ENCODE results near the gene SUB1. TPM values are rescaled to one million over a fixed set of nuclear protein-coding genes. Genes with fewer than 3 reads are reported as not detected.
A peak's percentile ranks its signal among the peaks of the same experiment; 100 is the strongest.

Gene SUB1
- polyA plus RNA-seq, 4 donors: 346 to 403 (median 388) TPM

- DNase-seq (ENCODE audit: low read depth in 4 of 4, low spot score in 3 of 4): no peak
These were observed 53.0 kb downstream of the SUB1 start for GRCh38 chr5:32638309-32638708.

GRCh38 chr5:32639943-32640342 lies 54.6 kb downstream of the SUB1 start:
- no peak for DNase-seq (ENCODE audit: low read depth in 4 of 4, low spot score in 3 of 4)

DNA sequence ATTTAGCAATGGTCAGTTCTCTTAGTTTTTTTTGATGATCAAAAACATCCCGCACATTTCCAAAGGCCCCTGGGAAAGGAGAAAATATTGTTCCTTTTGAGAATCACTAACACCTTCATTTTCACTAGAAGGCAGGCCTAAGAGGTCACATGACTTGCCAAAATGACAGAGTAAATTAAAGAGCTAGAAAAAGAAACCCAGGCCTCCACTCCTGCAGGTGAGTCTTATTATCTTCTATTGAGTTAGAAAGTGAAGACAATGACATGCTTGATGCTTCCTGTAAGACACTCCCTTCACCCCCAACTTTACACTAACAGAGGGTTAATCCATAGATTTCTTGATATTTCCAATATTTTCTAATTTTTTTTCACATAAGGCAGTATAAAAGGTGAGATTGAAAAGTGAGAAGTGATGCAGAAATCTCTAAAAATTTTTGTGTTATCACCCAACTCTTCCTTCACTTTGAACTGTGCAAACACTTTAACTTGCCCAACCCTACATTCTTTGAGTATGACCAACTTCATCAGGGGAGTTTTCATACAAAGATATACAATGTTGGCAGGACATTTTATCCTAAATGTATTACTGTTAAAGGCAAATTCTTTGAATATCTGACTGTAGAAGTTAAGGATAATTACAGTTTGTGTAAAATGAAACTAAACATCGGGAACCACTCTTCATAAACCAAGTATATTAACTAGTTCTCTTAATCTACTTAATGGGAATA lies 57.1 kb downstream of the SUB1 start:
- DNase-seq (ENCODE audit: low read depth in 4 of 4, low spot score in 3 of 4): no peak

DNA sequence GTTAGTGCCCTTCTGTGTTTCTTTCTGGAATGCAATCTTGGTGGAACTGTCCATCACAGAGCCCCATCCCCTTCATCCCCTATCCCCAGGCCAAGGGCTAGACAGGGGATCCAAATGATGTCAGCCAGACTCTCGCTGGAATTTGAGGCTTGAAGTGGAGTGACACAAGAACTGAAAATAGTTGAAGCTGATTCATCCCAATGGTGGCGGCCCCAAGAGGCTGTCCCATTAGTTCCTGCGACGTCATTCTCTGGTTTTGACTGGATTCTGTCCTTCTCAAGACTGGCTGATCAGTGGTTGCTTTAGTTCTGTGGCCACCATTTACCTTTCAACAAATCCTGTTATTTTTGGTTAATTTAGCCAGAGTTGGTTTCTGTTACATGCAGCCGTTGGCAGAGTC lies 59.9 kb downstream of the SUB1 start:
- DNase-seq (ENCODE audit: low read depth in 4 of 4, low spot score in 3 of 4): no peak

- DNase-seq (ENCODE audit: low read depth in 4 of 4, low spot score in 3 of 4): peak in 3 of 4 donors; percentile 28 to 36 (median 28)
These were observed 61.0 kb downstream of the SUB1 start for GRCh38 chr5:32646061-32646969.

DNA sequence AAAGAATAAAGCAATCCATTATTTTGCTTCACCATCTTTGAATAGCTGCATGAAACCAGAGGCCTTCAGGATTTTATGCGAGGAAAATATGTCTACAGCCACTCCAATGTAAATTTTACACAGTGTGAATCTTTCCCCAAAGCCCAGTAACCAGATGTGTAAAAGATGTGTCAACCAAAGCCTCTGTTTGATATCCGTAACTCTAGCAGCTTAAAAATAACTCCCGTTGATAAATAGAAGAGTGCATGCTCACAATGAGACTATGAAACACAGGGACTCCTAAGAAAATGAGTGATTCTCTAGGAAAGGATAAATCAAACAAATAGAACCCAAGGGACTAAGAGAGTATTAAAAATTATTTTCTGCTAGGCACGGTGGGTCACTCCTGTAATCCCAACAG lies 65.7 kb downstream of the SUB1 start:
- DNase-seq (ENCODE audit: low read depth in 4 of 4, low spot score in 3 of 4): no peak

GRCh38 chr5:32651638-32652037 lies 66.3 kb downstream of the SUB1 start:
- DNase-seq (ENCODE audit: low read depth in 4 of 4, low spot score in 3 of 4): no peak

Other genes starting within 250 kb of the SUB1 start
- 100 to 1,000 TPM; 106 to 123 (median 120) TPM for gene ZFR, start 140.8 kb upstream of the SUB1 start, polyA plus RNA-seq (ENCODE audit: insufficient read length in 4 of 4)
- 10 to 100 TPM; 15.4 to 28.2 (median 20.4) TPM for gene NPR3, start 125.8 kb downstream of the SUB1 start, polyA plus RNA-seq (ENCODE audit: insufficient read length in 4 of 4)